ENCODE results near the gene KDM4C. TPM values are rescaled to one million over a fixed set of nuclear protein-coding genes. Genes with fewer than 3 reads are reported as not detected.
A peak's percentile ranks its signal among the peaks of the same experiment; 100 is the strongest.

The KDM4C gene
- total and polyA plus RNA-seq, 2 of the 13 experiments (the other 11 are each of a cell fraction or from before 2014, with no cell fraction given), result 19.4 to 23.6 TPM

GRCh38 chr9:6781476-6781875, 23.7 kb downstream of the KDM4C start (continued):
- no peak for TF ChIP-seq NONO (IDR thresholded peaks at IDR 0.05)
- no peak for TF ChIP-seq NONO (CRISPR knock-in tag; conservative IDR thresholded peaks at IDR 0.05)
- no peak for TF ChIP-seq THAP9 (CRISPR knock-in tag; IDR thresholded peaks at IDR 0.05; ENCODE audit: borderline replicate concordance)
- no peak for TF ChIP-seq ZNF83 (CRISPR knock-in tag; IDR thresholded peaks at IDR 0.05; ENCODE audit: borderline replicate concordance)
- TF ChIP-seq ZNF430 (CRISPR knock-in tag; IDR thresholded peaks at IDR 0.05), result no peak
- no peak for TF ChIP-seq ZNF235 (CRISPR knock-in tag; IDR thresholded peaks at IDR 0.05; ENCODE audit: borderline replicate concordance)
- TF ChIP-seq PHF8 (CRISPR knock-in tag; IDR thresholded peaks at IDR 0.05), result no peak
- TF ChIP-seq THYN1 (CRISPR knock-in tag; IDR thresholded peaks at IDR 0.05; ENCODE audit: borderline replicate concordance, low read depth), result no peak
- no peak for TF ChIP-seq XBP1 (CRISPR knock-in tag; IDR thresholded peaks at IDR 0.05)
- no peak for TF ChIP-seq ZNF367 (CRISPR knock-in tag; IDR thresholded peaks at IDR 0.05; ENCODE audit: borderline replicate concordance)
- no peak for TF ChIP-seq RFXAP (CRISPR knock-in tag; IDR thresholded peaks at IDR 0.05; ENCODE audit: borderline replicate concordance)
- TF ChIP-seq ZNF382 (CRISPR knock-in tag; IDR thresholded peaks at IDR 0.05; ENCODE audit: borderline replicate concordance), result no peak
- TF ChIP-seq ZNF496 (CRISPR knock-in tag; IDR thresholded peaks at IDR 0.05; ENCODE audit: insufficient replicate concordance), result no peak
- TF ChIP-seq ZNF441 (CRISPR knock-in tag; IDR thresholded peaks at IDR 0.05; ENCODE audit: borderline replicate concordance), result no peak
- TF ChIP-seq SCMH1 (CRISPR knock-in tag; IDR thresholded peaks at IDR 0.05; ENCODE audit: borderline replicate concordance), result no peak
- TF ChIP-seq, protein P1, sequence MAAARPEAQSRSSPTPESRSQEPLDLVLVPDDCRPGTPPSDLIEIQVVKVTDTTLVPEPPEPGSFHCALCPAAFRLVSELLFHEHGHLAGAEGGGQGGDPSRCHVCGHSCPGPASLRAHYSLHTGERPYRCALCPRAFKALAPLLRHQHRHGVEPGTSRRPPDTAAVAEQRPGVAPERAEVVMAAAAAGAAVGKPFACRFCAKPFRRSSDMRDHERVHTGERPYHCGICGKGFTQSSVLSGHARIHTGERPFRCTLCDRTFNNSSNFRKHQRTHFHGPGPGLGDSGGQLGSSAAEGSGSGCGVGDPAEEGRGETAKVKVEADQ (CRISPR knock-in tag; IDR thresholded peaks at IDR 0.05; ENCODE audit: borderline replicate concordance), result no peak
- TF ChIP-seq RXRB (CRISPR knock-in tag; IDR thresholded peaks at IDR 0.05; ENCODE audit: borderline replicate concordance), result peak; percentile 51; the same call in 1 of the 2 replicates
- no peak for TF ChIP-seq HMGXB4 (CRISPR knock-in tag; IDR thresholded peaks at IDR 0.05; ENCODE audit: borderline replicate concordance in 1 of 2, low read depth in 1 of 2)
- TF ChIP-seq, protein P2, sequence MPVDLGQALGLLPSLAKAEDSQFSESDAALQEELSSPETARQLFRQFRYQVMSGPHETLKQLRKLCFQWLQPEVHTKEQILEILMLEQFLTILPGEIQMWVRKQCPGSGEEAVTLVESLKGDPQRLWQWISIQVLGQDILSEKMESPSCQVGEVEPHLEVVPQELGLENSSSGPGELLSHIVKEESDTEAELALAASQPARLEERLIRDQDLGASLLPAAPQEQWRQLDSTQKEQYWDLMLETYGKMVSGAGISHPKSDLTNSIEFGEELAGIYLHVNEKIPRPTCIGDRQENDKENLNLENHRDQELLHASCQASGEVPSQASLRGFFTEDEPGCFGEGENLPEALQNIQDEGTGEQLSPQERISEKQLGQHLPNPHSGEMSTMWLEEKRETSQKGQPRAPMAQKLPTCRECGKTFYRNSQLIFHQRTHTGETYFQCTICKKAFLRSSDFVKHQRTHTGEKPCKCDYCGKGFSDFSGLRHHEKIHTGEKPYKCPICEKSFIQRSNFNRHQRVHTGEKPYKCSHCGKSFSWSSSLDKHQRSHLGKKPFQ (CRISPR knock-in tag; IDR thresholded peaks at IDR 0.05; ENCODE audit: insufficient replicate concordance), result no peak
- no peak for TF ChIP-seq CHD2 (IDR thresholded peaks at IDR 0.05; ENCODE audit: low read depth, low read length)
- TF ChIP-seq ZNF615 (CRISPR knock-in tag; IDR thresholded peaks at IDR 0.05; ENCODE audit: borderline replicate concordance), result no peak
- TF ChIP-seq, protein P3, sequence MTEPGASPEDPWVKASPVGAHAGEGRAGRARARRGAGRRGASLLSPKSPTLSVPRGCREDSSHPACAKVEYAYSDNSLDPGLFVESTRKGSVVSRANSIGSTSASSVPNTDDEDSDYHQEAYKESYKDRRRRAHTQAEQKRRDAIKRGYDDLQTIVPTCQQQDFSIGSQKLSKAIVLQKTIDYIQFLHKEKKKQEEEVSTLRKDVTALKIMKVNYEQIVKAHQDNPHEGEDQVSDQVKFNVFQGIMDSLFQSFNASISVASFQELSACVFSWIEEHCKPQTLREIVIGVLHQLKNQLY (CRISPR knock-in tag; IDR thresholded peaks at IDR 0.05), result no peak
- no peak for TF ChIP-seq NR2C2 (CRISPR knock-in tag; IDR thresholded peaks at IDR 0.05; ENCODE audit: borderline replicate concordance)
